TTC549 (cell line): Measurements from ENCODE around the gene SPRY1.

Experiments
- FAIRE-seq: peaks from 2 replicates; lab custom pipeline; 2012; peaks lifted over from hg19 to GRCh38; lab: Jason Lieb, UNC

SPRY1 gene

GRCh38 chr4:123443401-123444289 is 47.0 kb downstream of the SPRY1 start:
- FAIRE-seq = no peak

GRCh38 chr4:123444290-123444731 is 47.7 kb downstream of the SPRY1 start:
- FAIRE-seq = peak; percentile 97

DNA sequence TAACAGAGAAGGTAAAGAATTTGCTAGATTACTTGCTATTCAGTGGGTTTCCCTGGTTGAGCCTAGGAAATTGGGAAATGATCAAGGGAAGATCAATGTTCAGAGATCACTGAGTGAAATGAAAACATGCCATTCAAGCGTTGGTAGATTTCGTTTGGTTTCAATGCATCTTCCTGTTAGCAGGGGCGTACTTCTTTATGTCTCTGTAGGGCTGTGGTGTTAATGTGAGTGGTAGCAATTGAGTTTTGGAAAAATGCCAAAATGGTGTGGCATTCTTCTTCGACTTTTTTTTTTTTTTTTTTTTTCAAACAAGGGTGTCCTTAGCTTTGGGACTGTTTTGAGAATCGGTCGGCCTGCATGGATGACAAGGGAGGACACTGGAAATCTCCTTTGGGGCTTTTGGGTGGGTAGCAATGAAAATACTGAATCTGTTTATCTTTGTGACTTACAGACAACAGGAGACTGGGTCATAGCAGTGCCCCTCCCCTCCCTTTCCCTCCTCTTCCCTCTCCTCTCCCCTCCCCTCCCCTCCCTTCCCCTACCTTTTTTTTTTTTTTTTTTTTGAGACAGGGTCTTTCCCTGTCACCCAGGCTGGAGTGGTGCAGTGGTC is 50.4 kb downstream of the SPRY1 start:
- FAIRE-seq = no peak

GRCh38 chr4:123449362-123449761 is 52.8 kb downstream of the SPRY1 start:
- FAIRE-seq = no peak

DNA sequence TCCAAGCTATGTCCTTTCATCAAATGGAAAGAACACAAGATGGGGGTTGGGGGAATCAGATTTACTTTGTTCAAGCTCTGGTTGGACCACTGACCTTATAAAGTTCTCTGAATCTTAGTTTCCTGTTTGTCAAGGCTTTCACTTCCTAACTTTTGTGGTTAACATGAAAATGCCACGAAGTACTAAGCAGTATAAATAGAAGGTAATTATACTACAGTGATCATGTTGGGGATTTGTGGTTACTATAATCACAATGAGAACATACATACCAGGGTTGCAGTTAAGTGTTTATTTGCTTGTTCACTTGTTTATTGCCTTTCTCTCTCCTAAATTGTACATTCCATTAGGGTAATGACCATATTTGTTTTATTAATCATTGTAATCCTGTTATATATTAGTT is 53.2 kb downstream of the SPRY1 start:
- FAIRE-seq = peak; percentile 87

DNA sequence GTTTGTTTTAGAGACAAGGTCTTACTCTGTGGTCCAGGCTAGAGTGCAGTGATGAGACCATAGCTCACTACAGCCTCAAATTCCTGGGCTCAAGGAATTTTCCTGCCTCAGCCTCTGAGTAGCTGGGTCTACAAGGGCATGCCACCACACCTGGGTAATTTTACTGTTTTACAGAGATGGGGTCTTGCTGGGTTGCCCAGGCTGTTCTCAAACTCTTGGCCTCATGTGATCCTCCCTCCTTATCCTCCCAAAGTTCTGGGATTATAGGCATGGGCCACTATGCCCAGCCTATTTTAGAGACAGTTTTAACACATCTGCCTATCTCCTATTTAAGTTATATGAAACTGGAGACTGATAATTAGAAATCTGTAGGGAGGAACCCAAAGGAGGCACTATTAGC is 53.8 kb downstream of the SPRY1 start:
- FAIRE-seq = no peak

- FAIRE-seq = peak; percentile 94
Measured at GRCh38 chr4:123452616-123453015, 56.0 kb downstream of the SPRY1 start.

DNA sequence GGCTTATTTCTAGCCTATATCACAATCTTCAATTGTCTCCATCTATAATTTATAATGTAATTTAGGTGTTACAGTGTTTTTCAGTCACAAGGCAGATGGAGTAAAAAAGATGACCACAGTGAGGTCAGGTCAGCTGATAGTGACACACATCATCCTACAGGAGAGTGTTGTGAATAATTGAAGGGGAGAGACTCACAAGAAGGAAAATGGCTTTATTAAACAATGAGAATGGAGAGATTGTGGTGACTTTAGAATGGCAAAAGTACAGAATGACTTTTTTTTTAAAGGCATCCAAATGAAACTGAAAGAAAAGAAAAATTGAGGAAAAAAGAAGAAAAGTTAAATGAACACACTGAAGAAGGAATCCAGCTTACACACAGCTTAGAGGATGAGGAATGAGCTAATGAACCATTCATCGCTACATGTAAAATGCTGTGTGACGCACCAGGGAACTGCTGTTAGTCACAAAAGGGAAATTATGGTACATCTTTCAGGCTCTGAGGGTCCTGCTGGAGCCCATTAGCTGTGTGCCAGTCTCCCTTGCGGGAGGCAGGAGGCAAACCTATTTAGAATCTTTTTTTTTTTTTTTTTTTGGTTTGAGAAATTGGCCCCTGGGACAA is 56.6 kb downstream of the SPRY1 start:
- FAIRE-seq = no peak
